Stimulated activated naive CD8-positive, alpha-beta T cell treated with anti-CD3 and anti-CD28 coated beads, Interleukin-15, amount 100 ng/mL, for 72 hours (primary cell): ENCODE measurements around the gene MLLT6.

ENCODE experiments used
- ATAC-seq: fragments of 150-1000 bp; cut with Tn5 transposase; 2 replicates; pipeline ENCODE4 v1.10.0; 2021; ENCODE audit warnings: mild to moderate bottlenecking, moderate library complexity
- DNase-seq, 2 donors: peaks; one replicate each; pipeline ENCODE4 v3.0.0; 2021 to 2022
- H3K27ac Mint-ChIP-seq, 2 donors: one replicate each; pipeline ENCODE4 v1.8.0; 2022; ENCODE audit warnings: mild to moderate bottlenecking in 2 of 2, mixed read lengths in 2 of 2, moderate library complexity in 2 of 2
- H3K27me3 Mint-ChIP-seq: one replicate; pipeline ENCODE4 v1.8.0; 2022; ENCODE audit warnings: mixed read lengths
- H3K4me1 Mint-ChIP-seq: one replicate; pipeline ENCODE4 v1.8.0; 2022; ENCODE audit warnings: mild to moderate bottlenecking, mixed read lengths
- H3K4me3 Mint-ChIP-seq, 2 donors: one replicate each; pipeline ENCODE4 v1.8.0; 2022; ENCODE audit warnings: mild to moderate bottlenecking in 2 of 2, mixed read lengths in 2 of 2, moderate library complexity in 1 of 2
- H3K9me3 Mint-ChIP-seq, 2 donors: one replicate each; pipeline ENCODE4 v1.8.0; 2022; ENCODE audit warnings: mixed read lengths in 2 of 2

MLLT6 gene

DNA sequence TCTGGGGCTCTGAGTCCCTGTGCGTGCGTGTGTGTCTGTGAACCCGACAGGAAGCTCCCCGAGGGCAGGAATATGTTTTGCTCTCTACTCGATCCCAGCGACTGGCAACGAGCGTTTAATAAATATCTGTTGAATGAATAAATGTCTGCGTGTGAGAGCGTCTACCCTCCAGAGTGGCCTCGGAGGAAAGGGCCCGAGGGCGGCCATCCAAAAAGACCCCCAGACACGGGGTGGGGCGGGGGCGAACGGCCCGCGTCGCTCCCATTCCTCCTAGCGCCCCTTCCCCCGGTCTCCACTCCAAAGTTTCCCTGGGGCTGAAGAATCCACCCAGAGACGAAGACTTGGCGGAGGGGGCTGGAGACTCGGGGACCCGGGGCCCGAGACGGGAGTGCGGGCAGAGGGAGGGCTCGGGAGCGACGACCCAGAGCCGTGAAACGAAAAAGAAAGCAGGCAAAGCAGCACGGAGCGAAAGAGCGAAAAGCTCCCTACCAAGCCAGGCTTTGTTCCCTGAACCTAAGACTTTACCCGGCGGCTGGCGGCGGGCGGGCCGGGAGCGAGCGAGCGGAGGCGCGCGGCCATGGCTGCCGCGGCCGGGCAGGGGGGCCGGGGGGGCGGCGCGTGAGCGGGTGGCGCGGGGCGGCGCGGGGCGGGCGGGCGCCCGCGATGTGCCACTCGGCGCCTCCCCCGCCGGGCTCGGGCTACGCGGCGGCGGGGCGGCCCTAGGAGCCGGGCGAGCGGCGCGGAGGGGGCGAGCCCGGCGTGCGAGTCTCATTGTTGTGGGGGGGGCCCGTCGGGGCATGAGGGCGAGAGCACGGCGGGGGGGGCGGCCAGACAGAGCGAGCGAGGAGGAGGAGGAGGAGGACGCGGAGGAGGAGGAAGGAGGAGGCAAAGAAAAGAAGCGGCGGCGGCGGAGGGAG is at the start of gene MLLT6:
Gene MLLT6, plus strand, starts transcription at position 668 of the 917 bp plus-strand sequence. CDS start 360 bp downstream, outside the sequence.
- H3K27ac Mint-ChIP-seq = peak within 1 kb of the TSS; percentile 99 to 100
- H3K4me3 Mint-ChIP-seq = peak within 1 kb of the TSS; percentile 98 to 99
- DNase-seq (peak; percentile 72 to 76), ATAC-seq (peak; percentile 1)
- peaks cover 52% of the 10 kb centered on the region for H3K4me1 Mint-ChIP-seq
- H3K9me3 Mint-ChIP-seq = peaks cover 0 to 6% of the 10 kb centered on the region in 2 donors
- no peaks in the 10 kb centered on the region for H3K27me3 Mint-ChIP-seq

DNA sequence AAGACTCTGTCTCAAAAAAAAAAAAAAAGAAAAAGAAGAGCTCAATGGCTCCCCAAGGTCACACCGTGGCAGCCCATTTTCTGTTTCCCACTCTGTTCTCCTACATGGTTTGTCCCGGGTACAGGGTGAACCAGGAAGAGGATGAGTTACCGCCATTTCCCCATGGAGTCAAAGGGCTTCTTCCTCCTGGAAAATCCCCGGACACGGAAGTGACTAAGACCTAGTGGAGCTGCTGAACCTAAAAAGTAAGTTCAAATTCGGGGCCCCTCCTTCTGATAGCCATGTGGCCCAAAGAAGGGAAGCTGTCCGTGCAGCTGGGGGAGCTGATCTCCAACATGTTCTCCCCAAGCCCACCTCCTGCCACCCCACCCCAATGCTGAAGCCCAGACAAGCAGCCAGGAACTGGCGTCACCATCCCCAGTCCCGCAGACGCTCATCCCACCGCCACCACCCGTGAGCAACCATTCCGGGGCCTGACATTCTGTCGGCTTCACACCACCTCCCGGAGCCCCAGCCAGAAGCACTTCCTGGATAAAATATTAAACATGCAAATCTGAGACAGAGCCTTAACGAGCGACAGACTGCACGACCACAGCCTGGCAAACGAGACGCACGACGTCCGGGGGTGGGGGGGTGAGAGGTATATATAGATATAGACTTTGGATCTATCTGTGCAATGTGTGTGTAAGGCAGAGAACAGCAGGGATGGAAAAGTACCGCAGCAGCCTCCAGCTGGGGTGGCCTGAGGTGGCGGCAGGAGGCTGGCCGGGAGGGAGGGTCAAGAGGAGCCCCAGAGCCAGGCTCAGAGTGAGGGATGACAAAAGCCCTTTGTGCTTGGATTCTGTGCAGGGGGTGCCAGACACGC is 47.9 kb upstream of the MLLT6 start:
- Mint-ChIP-seq H3K27me3 (peaks cover 33% of the 10 kb centered on the region), H3K27ac (no peak overlapping the region), H3K4me3 (peak overlapping the region in 1 of 2 donors; percentile 14), H3K4me1 (peaks cover 51% of the 10 kb centered on the region), H3K9me3 (no peaks in the 10 kb centered on the region)
- ATAC-seq = no peak
- DNase-seq = no peak

DNA sequence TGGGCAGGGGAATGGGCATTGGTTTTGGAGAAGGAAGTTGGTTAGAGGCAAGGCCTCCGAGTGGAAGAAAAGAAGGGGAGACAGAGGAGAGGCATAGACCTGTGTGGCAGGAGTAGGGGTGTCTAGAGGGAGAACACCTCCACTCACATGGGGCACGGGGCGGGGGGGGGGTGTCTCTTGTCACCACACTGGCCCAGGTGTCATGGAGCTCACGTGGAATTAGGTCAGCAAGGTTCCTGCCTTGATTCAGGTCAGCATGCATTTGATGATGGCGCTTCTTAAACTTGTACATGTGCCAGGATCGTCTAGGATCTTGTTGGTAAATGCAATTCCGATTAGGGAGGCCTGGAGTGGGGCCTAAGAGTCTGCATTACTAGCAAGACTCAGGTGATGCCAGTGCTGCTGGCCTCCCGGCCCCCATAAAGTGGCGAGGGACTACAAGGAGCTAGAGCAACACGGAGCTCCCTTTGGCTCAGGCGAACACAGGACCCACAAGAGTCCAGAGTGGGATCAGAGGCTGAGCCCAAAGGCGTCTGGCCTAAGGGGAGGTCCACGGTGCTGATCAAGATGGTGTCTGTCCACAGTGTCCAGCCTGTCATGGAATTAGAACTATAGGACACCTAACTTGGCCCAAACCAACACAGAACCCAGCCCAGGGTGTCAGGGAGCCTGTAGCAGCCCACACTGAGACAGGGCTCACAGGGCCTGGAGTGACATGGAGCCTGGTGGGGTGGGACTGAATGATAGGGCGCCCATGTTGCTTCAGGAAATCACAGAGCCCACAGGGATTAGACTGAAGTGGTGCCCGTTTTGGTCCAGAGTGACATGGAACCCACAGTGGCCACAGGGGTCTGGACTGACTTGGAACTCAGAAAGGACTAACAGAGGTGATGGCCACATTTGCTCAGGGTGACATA is 47.0 kb upstream of the MLLT6 start:
- Mint-ChIP-seq H3K27ac (peak overlapping the region in 1 of 2 donors; percentile 84), H3K9me3 (no peaks in the 10 kb centered on the region), H3K4me3 (peak overlapping the region in 1 of 2 donors; percentile 27), H3K27me3 (peaks cover 38% of the 10 kb centered on the region), H3K4me1 (peaks cover 51% of the 10 kb centered on the region)
- no peak for ATAC-seq
- no peak for DNase-seq

DNA sequence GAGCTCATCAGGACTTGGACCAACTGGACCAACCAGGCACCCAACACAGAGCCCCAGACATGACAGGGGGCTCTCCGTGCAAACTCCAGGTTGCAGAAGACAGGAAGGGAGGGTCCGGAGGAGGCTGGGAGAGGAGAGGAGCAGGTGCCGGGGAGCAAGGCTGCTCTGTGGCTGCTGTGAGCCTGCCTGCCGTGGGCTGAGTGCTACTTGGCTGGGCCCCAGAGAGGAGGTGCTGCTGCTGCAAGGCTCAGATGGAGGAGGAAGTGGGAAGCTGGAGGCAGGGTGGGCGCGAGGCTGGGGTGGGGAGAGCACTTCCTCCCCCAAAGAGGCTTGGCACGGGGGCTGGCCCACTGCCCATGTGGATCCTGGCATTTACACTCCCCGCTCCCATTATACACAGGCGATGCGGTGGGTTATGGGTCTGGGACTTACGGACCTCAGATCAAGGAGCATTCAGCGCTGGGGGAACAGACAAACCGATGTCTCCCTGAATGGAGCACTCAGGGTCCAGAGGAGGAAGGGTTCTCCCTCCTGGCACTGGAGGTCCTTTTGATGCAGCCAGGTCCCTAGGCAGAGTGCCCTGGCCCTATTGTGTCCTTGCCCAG is 46.2 kb upstream of the MLLT6 start:
- ATAC-seq (no peak), DNase-seq (no peak)
- Mint-ChIP-seq H3K27me3 (peaks cover 43% of the 10 kb centered on the region), H3K4me3 (peak overlapping the region in 1 of 2 donors; percentile 27), H3K4me1 (peaks cover 44% of the 10 kb centered on the region), H3K9me3 (no peaks in the 10 kb centered on the region), H3K27ac (peak overlapping the region in 1 of 2 donors; percentile 84)

DNA sequence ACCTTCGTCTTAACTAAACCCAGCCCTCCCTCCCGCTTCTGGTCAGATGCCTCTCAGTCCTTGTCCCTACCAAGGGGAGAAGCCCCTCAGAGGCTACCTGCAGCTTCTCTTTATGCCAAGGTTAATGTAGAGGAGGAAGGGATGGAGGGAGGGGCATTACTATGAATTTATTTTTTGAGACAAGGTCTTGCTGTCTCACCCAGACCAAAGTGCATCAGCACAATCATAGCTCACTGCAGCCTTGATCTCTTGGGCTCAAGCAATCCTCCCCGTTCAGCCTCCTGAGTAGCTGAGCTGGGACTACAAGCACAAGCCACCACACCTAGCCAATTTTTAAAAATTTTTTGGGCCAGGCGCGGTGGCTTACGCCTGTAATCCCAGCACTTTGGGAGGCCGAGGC is 45.7 kb upstream of the MLLT6 start:
- ATAC-seq (no peak), DNase-seq (no peak)
- Mint-ChIP-seq H3K27me3 (peaks cover 48% of the 10 kb centered on the region), H3K9me3 (no peaks in the 10 kb centered on the region), H3K27ac (no peak overlapping the region), H3K4me3 (no peak overlapping the region), H3K4me1 (peaks cover 38% of the 10 kb centered on the region)

DNA sequence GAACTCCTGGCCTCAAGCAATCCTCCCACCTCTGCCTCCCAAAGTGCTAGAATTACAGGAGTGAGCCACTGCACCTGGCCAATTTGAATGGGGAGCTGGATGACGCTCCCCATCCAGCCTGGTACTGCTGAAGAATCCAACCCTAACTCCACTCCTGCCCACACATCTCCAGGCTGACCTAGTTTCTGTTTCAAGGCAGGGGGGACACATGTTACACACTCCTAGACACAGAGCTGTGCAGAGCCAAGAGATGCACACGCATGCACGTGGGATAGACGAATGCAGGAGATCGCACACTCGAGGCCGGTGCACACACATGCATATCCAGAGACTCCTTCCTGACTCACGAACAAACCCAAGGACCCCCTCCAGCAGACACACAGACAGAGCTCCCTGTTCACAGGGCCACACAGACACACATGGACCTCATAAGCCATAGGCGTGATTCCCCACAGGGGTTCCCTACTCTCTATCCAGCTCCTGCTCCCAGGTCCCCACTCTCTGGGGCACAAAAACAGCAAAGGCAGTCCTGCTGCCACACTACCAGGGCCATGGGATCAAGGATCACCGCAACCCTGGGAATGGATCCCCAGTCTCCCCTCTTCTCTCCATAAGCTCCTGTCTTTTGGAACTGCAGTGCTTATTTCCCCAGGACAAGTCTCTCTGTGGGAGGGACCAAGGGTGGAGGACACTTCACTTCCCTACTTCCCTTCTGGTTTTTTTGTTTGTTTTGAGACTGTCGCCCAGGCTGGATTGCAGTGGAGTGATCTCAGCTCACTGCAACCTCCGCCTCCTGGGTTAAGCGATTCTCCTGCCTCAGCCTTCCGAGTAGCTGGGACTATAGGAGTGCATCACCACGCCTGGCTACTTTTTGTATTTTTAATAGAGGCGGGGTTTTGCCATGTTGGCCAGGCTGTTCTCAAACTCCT is 44.7 kb upstream of the MLLT6 start:
- no peak for ATAC-seq
- Mint-ChIP-seq H3K4me1 (peaks cover 29% of the 10 kb centered on the region), H3K27ac (no peak overlapping the region), H3K9me3 (no peaks in the 10 kb centered on the region), H3K27me3 (peaks cover 54% of the 10 kb centered on the region), H3K4me3 (no peak overlapping the region)
- no peak for DNase-seq

DNA sequence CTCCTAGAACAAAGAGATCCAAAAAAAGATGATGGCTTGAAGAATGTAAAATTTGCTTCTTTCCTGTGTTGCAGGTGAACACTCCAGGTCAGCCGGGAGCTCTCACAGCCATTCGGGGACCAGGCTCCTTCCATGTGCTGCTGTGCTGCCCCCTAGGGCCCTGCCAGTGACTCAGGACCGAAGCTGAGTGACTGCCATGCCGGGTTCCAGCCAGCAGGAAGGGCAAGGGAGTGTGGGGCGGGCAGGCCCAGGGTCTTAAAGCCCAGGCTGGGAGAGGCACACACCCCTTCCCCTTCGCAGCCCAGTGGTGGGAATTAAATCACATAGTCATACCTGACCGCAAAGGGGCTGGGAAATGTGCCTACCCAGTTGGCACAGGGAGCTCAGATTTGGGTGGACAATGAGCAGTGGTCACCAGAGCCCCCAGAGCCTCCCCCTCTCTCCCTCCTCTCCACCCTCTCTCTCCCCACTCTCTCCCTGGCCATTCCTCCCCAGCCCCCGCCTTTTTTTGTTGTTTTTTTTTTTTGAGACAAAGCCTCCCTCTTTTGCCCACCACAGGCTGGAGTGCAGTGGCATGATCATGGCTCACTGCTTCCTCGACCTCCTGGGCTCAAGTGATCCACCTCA is 41.8 kb upstream of the MLLT6 start:
- no peak overlapping the region for H3K27ac Mint-ChIP-seq
- no peaks in the 10 kb centered on the region for H3K9me3 Mint-ChIP-seq
- peak; percentile 55 to 65 for DNase-seq
- H3K27me3 Mint-ChIP-seq = peaks cover 56% of the 10 kb centered on the region
- H3K4me3 Mint-ChIP-seq = no peak overlapping the region
- peaks cover 15% of the 10 kb centered on the region for H3K4me1 Mint-ChIP-seq
- ATAC-seq = peak; percentile 92

DNA sequence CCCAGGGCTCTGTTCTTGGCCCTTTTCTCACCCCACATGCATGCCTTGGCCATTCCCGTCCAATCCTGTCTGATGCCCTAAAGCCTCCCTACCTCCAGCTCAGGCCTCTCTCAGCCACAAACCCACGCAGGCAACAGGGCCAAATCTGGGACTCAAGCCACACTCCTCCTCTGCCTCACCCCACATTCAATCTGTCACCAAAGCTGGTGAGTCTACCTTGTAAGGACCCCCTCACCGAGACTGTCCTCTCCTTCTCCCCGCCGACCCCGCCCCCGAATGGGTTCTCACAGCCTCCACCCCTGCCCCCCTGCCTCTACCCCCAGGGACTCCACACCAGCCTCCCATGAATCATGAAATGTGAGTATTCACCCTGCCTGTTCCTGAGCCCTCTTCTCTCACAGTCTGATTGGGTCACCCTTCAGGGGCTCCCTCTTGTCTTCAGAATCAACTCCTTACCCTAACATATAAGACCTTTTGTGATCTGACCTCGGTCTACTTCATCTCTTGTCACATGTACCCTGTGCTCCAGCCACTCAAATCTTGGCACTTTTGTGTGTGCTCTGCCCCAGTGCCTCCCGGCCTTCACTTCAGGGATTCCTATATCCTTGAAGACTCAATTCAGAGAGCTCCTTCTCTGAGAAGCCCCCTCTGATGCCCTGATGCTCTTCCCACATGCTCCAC is 41.0 kb upstream of the MLLT6 start:
- Mint-ChIP-seq H3K4me1 (peaks cover 7% of the 10 kb centered on the region), H3K27ac (no peak overlapping the region), H3K9me3 (no peaks in the 10 kb centered on the region), H3K4me3 (no peak overlapping the region), H3K27me3 (peaks cover 58% of the 10 kb centered on the region)
- DNase-seq = no peak
- ATAC-seq = no peak

DNA sequence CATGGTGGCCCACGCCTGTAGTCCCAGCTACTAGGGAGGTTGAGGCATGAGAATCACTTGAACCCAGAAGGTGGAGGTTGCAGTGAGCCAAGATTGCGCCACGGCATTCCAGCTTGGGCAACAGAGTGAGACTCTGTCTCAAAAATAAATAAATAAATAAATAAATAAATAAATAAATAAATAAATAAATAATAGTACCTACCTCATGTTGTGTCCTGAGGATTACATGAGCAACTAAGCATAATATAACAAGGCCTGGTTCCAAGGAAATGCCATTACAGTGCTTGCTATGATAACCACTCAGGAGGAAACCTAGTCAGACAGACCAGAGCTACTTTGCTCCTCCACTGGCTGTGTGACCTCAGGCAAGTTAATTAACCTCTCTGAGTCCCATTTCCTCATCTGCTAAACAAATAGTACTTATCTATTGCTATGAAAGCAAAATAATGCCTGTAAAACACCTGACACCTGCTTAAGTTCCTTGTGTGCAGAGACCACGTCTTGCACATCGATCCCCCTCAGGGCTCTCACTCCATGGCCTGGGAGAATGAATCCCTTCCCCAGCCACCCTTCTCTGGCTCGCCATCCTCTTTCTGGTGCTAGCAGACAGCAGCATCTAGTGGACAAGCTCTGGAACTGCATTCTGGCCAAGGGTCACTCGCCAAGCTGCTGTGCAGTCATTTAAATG is 37.8 kb upstream of the MLLT6 start:
- no peak overlapping the region for H3K27ac Mint-ChIP-seq
- peaks cover 70% of the 10 kb centered on the region for H3K27me3 Mint-ChIP-seq
- H3K4me3 Mint-ChIP-seq = no peak overlapping the region
- H3K9me3 Mint-ChIP-seq = no peaks in the 10 kb centered on the region
- DNase-seq = peak; percentile 65 to 67
- H3K4me1 Mint-ChIP-seq = peaks cover 32% of the 10 kb centered on the region
- peak; percentile 65 for ATAC-seq

DNA sequence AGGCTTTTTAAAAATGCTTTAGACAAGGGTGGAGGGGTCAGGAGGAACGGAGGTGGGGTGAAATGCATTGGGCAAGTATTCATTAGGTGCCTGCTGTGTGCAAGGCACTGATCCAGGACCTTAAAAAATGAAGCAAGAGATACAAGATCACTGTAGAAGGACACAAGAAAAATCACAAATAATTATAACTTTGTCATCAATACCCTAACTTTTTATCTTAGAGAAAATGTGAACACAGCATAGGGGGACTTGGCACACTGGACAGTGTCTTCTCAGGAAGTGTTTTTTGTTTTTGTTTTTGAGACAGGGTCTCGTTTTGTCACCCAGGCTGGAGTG is 37.3 kb upstream of the MLLT6 start:
- H3K9me3 Mint-ChIP-seq = no peaks in the 10 kb centered on the region
- DNase-seq = no peak
- no peak overlapping the region for H3K4me3 Mint-ChIP-seq
- ATAC-seq = no peak
- H3K27ac Mint-ChIP-seq = no peak overlapping the region
- H3K4me1 Mint-ChIP-seq = peaks cover 37% of the 10 kb centered on the region
- peaks cover 67% of the 10 kb centered on the region for H3K27me3 Mint-ChIP-seq

DNA sequence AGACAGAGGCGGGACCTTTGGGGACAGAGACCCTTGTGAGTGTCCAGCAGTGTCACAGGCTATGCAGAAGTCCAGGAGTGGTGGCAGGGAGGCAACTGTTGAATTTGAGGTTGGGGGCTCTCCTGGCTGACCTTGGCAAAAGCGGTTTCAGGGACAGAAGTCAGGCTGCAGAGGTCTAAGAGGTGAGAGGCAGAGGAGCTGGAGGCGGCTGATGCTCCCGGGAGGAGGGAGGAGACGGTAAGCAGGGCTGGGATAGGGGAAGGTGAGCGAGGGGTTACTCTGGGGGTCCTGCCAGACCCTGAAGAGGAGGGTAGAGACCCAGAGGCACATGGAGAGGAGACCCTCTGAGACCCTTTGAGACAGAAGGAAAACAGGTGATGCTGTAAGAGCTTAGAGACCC is 35.6 kb upstream of the MLLT6 start:
- ATAC-seq (no peak), DNase-seq (no peak)
- Mint-ChIP-seq H3K4me1 (peaks cover 41% of the 10 kb centered on the region), H3K9me3 (no peaks in the 10 kb centered on the region), H3K4me3 (no peak overlapping the region), H3K27me3 (peaks cover 56% of the 10 kb centered on the region), H3K27ac (no peak overlapping the region)

DNA sequence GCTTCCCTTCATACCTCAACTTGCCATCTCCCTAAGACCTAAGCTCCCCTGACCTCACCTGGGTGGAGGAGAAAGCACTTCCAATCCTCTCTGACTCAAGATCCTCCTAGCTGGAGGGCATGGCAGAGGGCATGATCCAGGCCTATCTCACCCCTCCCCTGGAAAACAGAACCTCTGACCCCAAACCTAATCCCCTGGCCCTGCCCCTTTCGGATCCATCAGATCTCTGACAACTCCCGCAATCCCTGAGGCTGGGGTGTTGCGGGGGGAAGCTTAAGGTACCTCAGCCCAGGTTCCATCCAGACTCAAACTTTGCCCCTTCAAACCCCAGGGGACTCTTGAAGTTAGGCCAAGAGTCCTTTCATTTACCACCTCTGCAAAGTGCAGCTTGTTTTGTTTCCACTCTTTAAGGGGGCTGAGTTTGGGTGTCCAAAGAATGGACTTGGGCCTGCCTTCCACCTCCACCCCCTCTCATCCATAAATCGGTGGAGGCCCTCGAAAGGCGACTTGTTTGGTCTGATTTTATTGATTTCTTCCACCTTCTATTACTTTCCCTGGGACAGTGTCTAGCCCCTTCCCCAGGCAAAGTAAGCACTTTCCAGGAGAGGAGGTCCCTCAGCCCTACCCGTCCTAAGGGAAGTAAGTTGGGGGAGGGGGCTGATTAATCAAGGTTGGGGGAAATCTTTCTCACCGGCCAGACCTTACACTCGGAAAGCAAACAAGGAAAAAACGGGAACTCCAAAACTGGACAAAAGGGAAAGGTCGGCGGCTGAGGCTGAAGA is 32.9 kb upstream of the MLLT6 start:
- Mint-ChIP-seq H3K4me1 (peaks cover 64% of the 10 kb centered on the region), H3K27me3 (peaks cover 51% of the 10 kb centered on the region), H3K9me3 (no peaks in the 10 kb centered on the region), H3K27ac (no peak overlapping the region), H3K4me3 (peak overlapping the region; percentile 53 to 78)
- DNase-seq (no peak), ATAC-seq (no peak)
